NT2/D1 (cell line): Measurements from ENCODE around the gene ASAP2.

Experiments used
- YY1 ChIP-seq: IDR thresholded peaks from 2 replicates; pipeline ENCODE4 v1.6.1; 2011; ENCODE audit not compliant: insufficient read length, insufficient read depth
- ZNF274 ChIP-seq: IDR thresholded peaks from 2 replicates; pipeline ENCODE4 v1.6.1; 2011; ENCODE audit warnings: mild to moderate bottlenecking, low read depth, low read length

GRCh38 chr2:9208875-9209274 lies 2.3 kb downstream of the ASAP2 start:
- TF ChIP-seq YY1 (no peak), ZNF274 (no peak)
